SK-N-MC (cell line): ENCODE results near the gene RASAL1.

Experiments used
- EZH2 ChIP-seq: fragments of 200-600 bp; sonication (generic); IDR thresholded peaks from one replicate; pipeline ENCODE4 v1.6.1; 2017; ENCODE audit warnings: antibody characterized with exemption
- POLR2AphosphoS5 ChIP-seq: IDR thresholded peaks from 2 replicates; pipeline ENCODE4 v1.6.1; 2012; ENCODE audit warnings: mild to moderate bottlenecking, low read depth, low read length, borderline replicate concordance

GRCh38 chr12:113134521-113134951, 1.0 kb downstream of the RASAL1 start:
- TF ChIP-seq EZH2 (no peak), POLR2AphosphoS5 (peak; percentile 30; the same call in 1 of the 2 replicates)
